HepG2 (cell line): ENCODE measurements around the gene OR2T10. TPM values are rescaled to one million over a fixed set of nuclear protein-coding genes. Genes with fewer than 3 reads are reported as not detected.

Experiments used
- ATAC-seq: fragments of 200-7000 bp; cut with Tn5 transposase; 3 replicates; pipeline ENCODE4 v1.9.1; 2020; ENCODE audit warnings: mild to moderate bottlenecking, moderate library complexity
- BruUV-seq: library from RNA; stranded (reverse); fragments of 400-500 nt; replicated peaks from 2 replicates; lab custom pipeline; 2021; lab: Mats Ljungman, UMichigan
- CTCF ChIA-PET: fragments of 300-600 bp; formaldehyde crosslinking; extraction: SDS; loops from one replicate; lab custom pipeline; 2021; ENCODE audit warnings: low total read pairs, inconsistent platforms, low intra/inter-chr PET ratio; lab: Yijun Ruan, JAX
- POLR2A ChIA-PET: fragments of 350-600 bp; sonication (Branson Sonifier 250); formaldehyde crosslinking; loops from one replicate; lab custom pipeline; 2020; ENCODE audit warnings: antibody characterized with exemption, inconsistent platforms; lab: Yijun Ruan, JAX
- DNase-seq: peaks from one replicate; pipeline ENCODE4 v3.0.0-alpha.2; 2015; ENCODE audit warnings: low spot score
- FAIRE-seq: peaks from 3 replicates; lab custom pipeline; 2011; peaks lifted over from hg19 to GRCh38; lab: Jason Lieb, UNC
- H2AFZ ChIP-seq: one replicate; pipeline ENCODE4 v1.6.1; 2011; ENCODE audit warnings: low read length, inconsistent platforms
- H3K27ac ChIP-seq: fragments of 300-600 bp; 3 replicates; pipeline ENCODE4 v1.8.0; 2011; ENCODE audit warnings: mixed run types, mild to moderate bottlenecking, mixed read lengths, low read length, inconsistent platforms; ENCODE audit not compliant: insufficient read depth; ENCODE audit errors: extremely low read length
- H3K27me3 ChIP-seq, 2 experiments: fragments of 200-600 bp in 1 of 2; 2 replicates in 1 of 2; 3 replicates in 1 of 2; pipeline versions ENCODE4 v1.6.0 to v1.8.0; 2011; ENCODE audit warnings: low read length in 2 of 2, mild to moderate bottlenecking in 2 of 2, moderate library complexity in 2 of 2, inconsistent platforms in 1 of 2; ENCODE audit not compliant: insufficient read depth in 2 of 2, control insufficient read depth in 1 of 2
- H3K36me3 ChIP-seq, 2 experiments: fragments of 200-600 bp in 1 of 2; replicated peaks in 1 of 2; 2 replicates in 1 of 2; 3 replicates in 1 of 2; pipeline versions ENCODE4 v1.5.1 to v1.8.0; 2011; ENCODE audit warnings: low read length in 2 of 2, inconsistent platforms in 1 of 2; ENCODE audit not compliant: insufficient read depth in 2 of 2, control insufficient read depth in 1 of 2
- H3K4me1 ChIP-seq: 2 replicates; pipeline ENCODE4 v1.5.1; 2012; ENCODE audit warnings: low read length, inconsistent platforms; ENCODE audit not compliant: insufficient read depth
- H3K4me2 ChIP-seq: 2 replicates; pipeline ENCODE4 v1.6.0; 2011; ENCODE audit warnings: low read depth, low read length, inconsistent platforms
- H3K4me3 ChIP-seq, 3 experiments: fragments of 200-600 bp in 1 of 3; sonication (generic), shearing (Covaris generic) in 1 of 3; replicated peaks in 1 of 3; 2 replicates each; pipeline ENCODE4 v1.5.1; 2011 to 2016; ENCODE audit warnings: low read length in 3 of 3, inconsistent platforms in 2 of 3, low read depth in 2 of 3, mild to moderate bottlenecking in 2 of 3, control low read depth in 1 of 3, mixed read lengths in 1 of 3; ENCODE audit not compliant: insufficient read depth in 1 of 3
- H3K79me2 ChIP-seq: one replicate; pipeline ENCODE4 v1.6.1; 2011; ENCODE audit warnings: low read length, inconsistent platforms; ENCODE audit not compliant: insufficient read depth
- H3K9ac ChIP-seq: 2 replicates; pipeline ENCODE4 v1.6.0; 2011; ENCODE audit warnings: mild to moderate bottlenecking, low read depth, low read length, inconsistent platforms; ENCODE audit not compliant: insufficient read depth
- H3K9me3 ChIP-seq: 2 replicates; pipeline ENCODE4 v1.5.1; 2012; ENCODE audit warnings: mild to moderate bottlenecking, low read length
- H4K20me1 ChIP-seq: 2 replicates; pipeline ENCODE4 v1.6.0; 2011; ENCODE audit warnings: inconsistent platforms, mild to moderate bottlenecking, low read length, moderate library complexity; ENCODE audit not compliant: insufficient read depth
- ATM ChIP-seq: fragments of 450-650 bp; IDR thresholded peaks from 2 replicates; pipeline ENCODE4 v1.7.1; 2017; ENCODE audit warnings: mild to moderate bottlenecking, borderline replicate concordance
- DDIT3 ChIP-seq: sonication (generic); formaldehyde crosslinking; IDR thresholded peaks from 2 replicates; pipeline ENCODE4 v1.4.0; 2020; ENCODE audit warnings: mild to moderate bottlenecking, missing genetic modification reagents
- ESRRA ChIP-seq: sonication (generic); formaldehyde crosslinking; IDR thresholded peaks from 2 replicates; pipeline ENCODE4 v1.5.1; 2020; ENCODE audit warnings: mild to moderate bottlenecking, low read depth, missing genetic modification reagents
- GFI1 ChIP-seq: sonication (generic); formaldehyde crosslinking; IDR thresholded peaks from 2 replicates; pipeline ENCODE4 v1.5.0; 2020; ENCODE audit warnings: missing genetic modification reagents, mild to moderate bottlenecking, borderline replicate concordance
- HOXA3 ChIP-seq: sonication (generic); formaldehyde crosslinking; IDR thresholded peaks from 2 replicates; pipeline ENCODE4 v1.5.0; 2020; ENCODE audit warnings: missing genetic modification reagents
- IRX3 ChIP-seq: sonication (generic); formaldehyde crosslinking; IDR thresholded peaks from 2 replicates; pipeline ENCODE4 v1.8.1; 2023; ENCODE audit warnings: mild to moderate bottlenecking, low read depth, missing genetic modification reagents, borderline replicate concordance
- MAZ ChIP-seq, 2 experiments: sonication (generic) in 1 of 2; formaldehyde crosslinking in 1 of 2; IDR thresholded peaks; 2 replicates each; pipeline versions ENCODE4 v1.5.0 to v1.6.1; 2012 to 2020; ENCODE audit warnings: low read depth in 2 of 2, mild to moderate bottlenecking in 2 of 2, borderline replicate concordance in 1 of 2, improper control_type of control experiment in 1 of 2, low read length in 1 of 2, missing genetic modification reagents in 1 of 2, moderate library complexity in 1 of 2
- NFYB ChIP-seq: sonication (generic); formaldehyde crosslinking; IDR thresholded peaks from 2 replicates; pipeline ENCODE4 v1.4.0; 2020; ENCODE audit warnings: missing genetic modification reagents
- NFYC ChIP-seq: IDR thresholded peaks from 2 replicates; pipeline ENCODE4 v1.6.1; 2016; ENCODE audit warnings: missing genetic modification reagents, missing compliant biosample characterization
- PAF1 ChIP-seq: IDR thresholded peaks from 2 replicates; pipeline ENCODE4 v1.6.1; 2016; ENCODE audit warnings: missing genetic modification reagents, missing compliant biosample characterization
- RAD51 ChIP-seq: fragments of 450-650 bp; IDR thresholded peaks from 2 replicates; pipeline ENCODE4 v1.6.1; 2016; ENCODE audit warnings: borderline replicate concordance
- SPEN ChIP-seq: sonication (generic); formaldehyde crosslinking; IDR thresholded peaks from 2 replicates; pipeline ENCODE4 v1.5.1; 2020; ENCODE audit warnings: low read depth, mild to moderate bottlenecking, missing genetic modification reagents
- TBX3 ChIP-seq: fragments of 450-650 bp; IDR thresholded peaks from 2 replicates; pipeline ENCODE4 v1.6.1; 2017; ENCODE audit warnings: antibody characterized with exemption, mild to moderate bottlenecking, inconsistent platforms, borderline replicate concordance
- TCF12 ChIP-seq, 2 experiments: fragments of 450-650 bp in 1 of 2; sonication (generic) in 1 of 2; formaldehyde crosslinking in 1 of 2; IDR thresholded peaks; 2 replicates each; pipeline versions ENCODE4 v1.6.1 to v1.8.0; 2017 to 2022; ENCODE audit warnings: antibody characterized with exemption in 1 of 2, mild to moderate bottlenecking in 1 of 2, missing genetic modification reagents in 1 of 2, moderate library complexity in 1 of 2
- ZBED4 ChIP-seq: sonication (generic); formaldehyde crosslinking; IDR thresholded peaks from 2 replicates; pipeline ENCODE4 v1.4.0; 2020; ENCODE audit warnings: missing genetic modification reagents, borderline replicate concordance
- ZBTB42 ChIP-seq: sonication (generic); formaldehyde crosslinking; IDR thresholded peaks from 2 replicates; pipeline ENCODE4 v1.5.0; 2020; ENCODE audit warnings: mild to moderate bottlenecking, missing genetic modification reagents
- ZFP36L2 ChIP-seq: sonication (generic); formaldehyde crosslinking; IDR thresholded peaks from 2 replicates; pipeline ENCODE4 v1.4.0; 2020; ENCODE audit warnings: missing genetic modification reagents
- ZNF512B ChIP-seq: sonication (generic); formaldehyde crosslinking; IDR thresholded peaks from 2 replicates; pipeline ENCODE4 v1.5.1; 2020; ENCODE audit warnings: missing genetic modification reagents, mild to moderate bottlenecking, borderline replicate concordance
- ZNF850 ChIP-seq: sonication (generic); formaldehyde crosslinking; conservative IDR thresholded peaks from 2 replicates; pipeline ENCODE4 v1.9.0; 2021; ENCODE audit warnings: mild to moderate bottlenecking, missing genetic modification reagents
- WGBS: methylation state at CpG from one replicate; pipeline ENCODE4 v1.1.6; 2017; ENCODE audit warnings: low lambda C conversion rate; 5-methylcytosine and 5-hydroxymethylcytosine counted together
- in situ Hi-C: cut with HindIII; loops from 2 replicates; pipeline ENCODE4 v1.10.0; 2017; ENCODE audit warnings: low pct_unique_long_range_greater_than_20kb; ENCODE audit not compliant: extremely low pct_ligation_motif_present
- intact Hi-C: fragments of 100-400 bp; cut with micrococcal nuclease; formaldehyde crosslinking; loops from one replicate; pipeline ENCODE4 v1.10.0; 2022; ENCODE audit not compliant: unreplicated experiment
- polyA plus RNA-seq, 8 experiments: library from polyadenylated mRNA; depleted of rRNA in 3 of 8; stranded (reverse) in 7 of 8; unstranded in 1 of 8; fragments of >200 nt; fragmentation: Illumina TruSeq in 4 of 8; extraction: Trizol in 4 of 8; gene quantifications; 2 replicates each; pipeline versions ENCODE4 v1.2.1 to v1.2.3, GENCODE V29; 2011 to 2016; ENCODE audit warnings: low read depth in 4 of 8, missing spikeins in 1 of 8, mixed read lengths in 1 of 8; ENCODE audit not compliant: insufficient read depth in 1 of 8
- total RNA-seq, 5 experiments: library from RNA; depleted of rRNA; stranded (reverse); fragments of >200 nt; fragmentation: Illumina TruSeq; extraction: Trizol; gene quantifications; 2 replicates each; pipeline ENCODE4 v1.2.3, GENCODE V29; 2016; ENCODE audit warnings: low read depth in 1 of 5

OR2T10 gene
- total and polyA plus RNA-seq, 2 of the 13 experiments (the other 11 are each of a cell fraction or from before 2014, with no cell fraction given), result not detected

DNA sequence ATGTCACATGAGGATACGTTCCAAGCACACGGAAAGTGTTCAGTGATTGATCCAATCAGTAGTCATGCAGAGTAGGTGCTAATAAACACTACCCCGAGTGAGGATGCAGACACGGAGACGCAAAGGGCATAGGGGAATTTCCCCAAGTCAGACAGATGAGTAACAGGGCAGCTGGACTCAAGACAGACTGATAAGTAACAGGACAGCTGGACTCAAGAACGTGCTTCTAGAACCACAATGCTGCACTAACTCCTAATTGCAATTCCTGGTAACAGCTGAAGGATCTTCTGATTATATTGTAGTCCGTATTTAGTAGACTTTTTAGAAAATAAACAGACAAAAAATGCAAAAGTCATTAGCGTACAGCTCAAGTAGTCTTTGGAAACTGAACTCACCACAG, 1.9 kb upstream of the OR2T10 start:
- no TSS peak for BruUV-seq
- intact Hi-C loops, result no loop called here
- CTCF ChIA-PET, result no interaction called here

More for the DNA sequence above, 1.9 kb upstream of the OR2T10 start:
- H4K20me1 ChIP-seq, result no peaks in the 10 kb centered on the region
- no peaks in the 10 kb centered on the region for H3K36me3 ChIP-seq
- in situ Hi-C loops, result no loop called here
- H3K4me1 ChIP-seq, result no peaks in the 10 kb centered on the region
- H2AFZ ChIP-seq, result no peak overlapping the region
- no peaks in the 10 kb centered on the region for H3K79me2 ChIP-seq
- H3K9me3 ChIP-seq, result no peaks in the 10 kb centered on the region
- no peak overlapping the region for H3K9ac ChIP-seq
- ATAC-seq, result no peak
- no peak for TF ChIP-seq RAD51
- no peak for TF ChIP-seq NFYC
- no peak for TF ChIP-seq SPEN
- TF ChIP-seq ZBTB42 (CRISPR knock-in tag), result no peak
- no peak for TF ChIP-seq ZFP36L2 (CRISPR knock-in tag)
- no peak for TF ChIP-seq TCF12 (IDR thresholded peaks at IDR 0.05)
- no peak for TF ChIP-seq TCF12 (CRISPR knock-in tag; IDR thresholded peaks at IDR 0.05)
- TF ChIP-seq GFI1, result no peak
- TF ChIP-seq ZBED4, result no peak
- no peak for TF ChIP-seq ATM
- TF ChIP-seq HOXA3 (CRISPR knock-in tag), result no peak
- TF ChIP-seq NFYB, result no peak
- TF ChIP-seq ZNF512B (CRISPR knock-in tag), result no peak
- TF ChIP-seq TBX3, result no peak
- no peak for TF ChIP-seq ZNF850 (CRISPR knock-in tag)
- no peak for TF ChIP-seq IRX3 (CRISPR knock-in tag)
- no peak for TF ChIP-seq DDIT3 (CRISPR knock-in tag)
- TF ChIP-seq PAF1, result no peak
- TF ChIP-seq MAZ (IDR thresholded peaks at IDR 0.05; ENCODE audit: borderline replicate concordance, low read depth, low read length), result no peak
- no peak for TF ChIP-seq MAZ (CRISPR knock-in tag; IDR thresholded peaks at IDR 0.05; ENCODE audit: low read depth)
- no peak for TF ChIP-seq ESRRA
- TF ChIP-seq, all 625 proteins: peak for 0
- no peak for DNase-seq
- POLR2A ChIA-PET, result no interaction called here
- 4% methylated on average over 8 of the region's 8 CpGs for WGBS
- Histone ChIP-seq H3K27me3 (no peaks in the 10 kb centered on the region), H3K27ac (no peak overlapping the region), H3K4me3 (no peak overlapping the region), H3K4me2 (no peak overlapping the region)
- no peak for FAIRE-seq
